HepG2 (cell line): ENCODE data around the gene PPIL6. TPM values are rescaled to one million over a fixed set of nuclear protein-coding genes. Genes with fewer than 3 reads are reported as not detected.

Experiments
- ATAC-seq: fragments of 200-7000 bp; cut with Tn5 transposase; 3 replicates; pipeline ENCODE4 v1.9.1; 2020; ENCODE audit warnings: mild to moderate bottlenecking, moderate library complexity
- BruUV-seq: library from RNA; stranded (reverse); fragments of 400-500 nt; replicated peaks from 2 replicates; lab custom pipeline; 2021; lab: Mats Ljungman, UMichigan
- CTCF ChIA-PET: fragments of 300-600 bp; formaldehyde crosslinking; extraction: SDS; loops from one replicate; lab custom pipeline; 2021; ENCODE audit warnings: low total read pairs, inconsistent platforms, low intra/inter-chr PET ratio; lab: Yijun Ruan, JAX
- POLR2A ChIA-PET: fragments of 350-600 bp; sonication (Branson Sonifier 250); formaldehyde crosslinking; loops from one replicate; lab custom pipeline; 2020; ENCODE audit warnings: antibody characterized with exemption, inconsistent platforms; lab: Yijun Ruan, JAX
- DNase-seq: peaks from one replicate; pipeline ENCODE4 v3.0.0-alpha.2; 2015; ENCODE audit warnings: low spot score
- FAIRE-seq: peaks from 3 replicates; lab custom pipeline; 2011; peaks lifted over from hg19 to GRCh38; lab: Jason Lieb, UNC
- H2AFZ ChIP-seq: one replicate; pipeline ENCODE4 v1.6.1; 2011; ENCODE audit warnings: low read length, inconsistent platforms
- H3K27ac ChIP-seq: fragments of 300-600 bp; 3 replicates; pipeline ENCODE4 v1.8.0; 2011; ENCODE audit warnings: mixed run types, mild to moderate bottlenecking, mixed read lengths, low read length, inconsistent platforms; ENCODE audit not compliant: insufficient read depth; ENCODE audit errors: extremely low read length
- H3K27me3 ChIP-seq, 2 experiments: fragments of 200-600 bp in 1 of 2; 2 replicates in 1 of 2; 3 replicates in 1 of 2; pipeline versions ENCODE4 v1.6.0 to v1.8.0; 2011; ENCODE audit warnings: low read length in 2 of 2, mild to moderate bottlenecking in 2 of 2, moderate library complexity in 2 of 2, inconsistent platforms in 1 of 2; ENCODE audit not compliant: insufficient read depth in 2 of 2, control insufficient read depth in 1 of 2
- H3K36me3 ChIP-seq, 2 experiments: fragments of 200-600 bp in 1 of 2; replicated peaks in 1 of 2; 2 replicates in 1 of 2; 3 replicates in 1 of 2; pipeline versions ENCODE4 v1.5.1 to v1.8.0; 2011; ENCODE audit warnings: low read length in 2 of 2, inconsistent platforms in 1 of 2; ENCODE audit not compliant: insufficient read depth in 2 of 2, control insufficient read depth in 1 of 2
- H3K4me1 ChIP-seq: 2 replicates; pipeline ENCODE4 v1.5.1; 2012; ENCODE audit warnings: low read length, inconsistent platforms; ENCODE audit not compliant: insufficient read depth
- H3K4me2 ChIP-seq: 2 replicates; pipeline ENCODE4 v1.6.0; 2011; ENCODE audit warnings: low read depth, low read length, inconsistent platforms
- H3K4me3 ChIP-seq, 3 experiments: fragments of 200-600 bp in 1 of 3; sonication (generic), shearing (Covaris generic) in 1 of 3; replicated peaks in 1 of 3; 2 replicates each; pipeline ENCODE4 v1.5.1; 2011 to 2016; ENCODE audit warnings: low read length in 3 of 3, inconsistent platforms in 2 of 3, low read depth in 2 of 3, mild to moderate bottlenecking in 2 of 3, control low read depth in 1 of 3, mixed read lengths in 1 of 3; ENCODE audit not compliant: insufficient read depth in 1 of 3
- H3K79me2 ChIP-seq: one replicate; pipeline ENCODE4 v1.6.1; 2011; ENCODE audit warnings: low read length, inconsistent platforms; ENCODE audit not compliant: insufficient read depth
- H3K9ac ChIP-seq: 2 replicates; pipeline ENCODE4 v1.6.0; 2011; ENCODE audit warnings: mild to moderate bottlenecking, low read depth, low read length, inconsistent platforms; ENCODE audit not compliant: insufficient read depth
- H3K9me3 ChIP-seq: 2 replicates; pipeline ENCODE4 v1.5.1; 2012; ENCODE audit warnings: mild to moderate bottlenecking, low read length
- H4K20me1 ChIP-seq: 2 replicates; pipeline ENCODE4 v1.6.0; 2011; ENCODE audit warnings: inconsistent platforms, mild to moderate bottlenecking, low read length, moderate library complexity; ENCODE audit not compliant: insufficient read depth
- CREM ChIP-seq, 2 experiments: sonication (generic) in 1 of 2; formaldehyde crosslinking in 1 of 2; IDR thresholded peaks; 2 replicates each; pipeline versions ENCODE4 v1.4.0 to v1.6.1; 2016 to 2020; ENCODE audit warnings: antibody characterized with exemption in 1 of 2, mild to moderate bottlenecking in 1 of 2, missing genetic modification reagents in 1 of 2
- FIP1L1 ChIP-seq: fragments of 200-400 bp; formaldehyde crosslinking; IDR thresholded peaks from 2 replicates; pipeline ENCODE4 v1.6.1; 2018; ENCODE audit warnings: low read depth, mild to moderate bottlenecking, low read length, moderate library complexity, borderline replicate concordance; ENCODE audit not compliant: insufficient read depth
- FOXP1 ChIP-seq, 2 experiments: fragments of 450-650 bp in 1 of 2; IDR thresholded peaks; 2 replicates each; pipeline ENCODE4 v1.6.1; 2017 to 2018; ENCODE audit warnings: antibody characterized with exemption in 1 of 2
- HNRNPL ChIP-seq: fragments of 200-400 bp; formaldehyde crosslinking; IDR thresholded peaks from 2 replicates; pipeline ENCODE4 v1.6.1; 2017; ENCODE audit warnings: mild to moderate bottlenecking, low read depth, low read length
- MTF1 ChIP-seq: sonication (generic); formaldehyde crosslinking; IDR thresholded peaks from 2 replicates; pipeline ENCODE4 v1.5.0; 2020; ENCODE audit warnings: missing genetic modification reagents
- NR2F1 ChIP-seq, 2 experiments: fragments of 450-650 bp in 1 of 2; formaldehyde crosslinking in 1 of 2; IDR thresholded peaks; 2 replicates each; pipeline versions ENCODE4 v1.5.0 to v1.6.1; 2016 to 2020; ENCODE audit warnings: mild to moderate bottlenecking in 1 of 2, missing compliant biosample characterization in 1 of 2, missing genetic modification reagents in 1 of 2, moderate library complexity in 1 of 2
- PHF20 ChIP-seq: sonication (generic); formaldehyde crosslinking; IDR thresholded peaks from 2 replicates; pipeline ENCODE4 v1.5.0; 2020; ENCODE audit warnings: mild to moderate bottlenecking, missing genetic modification reagents
- SETDB1 ChIP-seq: sonication (generic); formaldehyde crosslinking; IDR thresholded peaks from 2 replicates; pipeline ENCODE4 v1.5.1; 2020; ENCODE audit warnings: missing genetic modification reagents, mild to moderate bottlenecking, borderline replicate concordance
- SMARCC2 ChIP-seq: fragments of 450-650 bp; IDR thresholded peaks from 2 replicates; pipeline ENCODE4 v1.6.1; 2017; ENCODE audit warnings: antibody characterized with exemption, mild to moderate bottlenecking
- ZNF138 ChIP-seq: sonication (generic); formaldehyde crosslinking; IDR thresholded peaks from 2 replicates; pipeline ENCODE4 v1.5.0; 2020; ENCODE audit warnings: mild to moderate bottlenecking, low read depth, missing genetic modification reagents
- ZNF225 ChIP-seq: sonication (generic); formaldehyde crosslinking; IDR thresholded peaks from 2 replicates; pipeline ENCODE4 v1.4.0; 2020; ENCODE audit warnings: mild to moderate bottlenecking, missing genetic modification reagents
- ZNF331 ChIP-seq: sonication (generic); formaldehyde crosslinking; IDR thresholded peaks from 2 replicates; pipeline ENCODE4 v1.4.0; 2020; ENCODE audit warnings: missing genetic modification reagents
- ZNF382 ChIP-seq: sonication (generic); formaldehyde crosslinking; IDR thresholded peaks from 2 replicates; pipeline ENCODE4 v1.5.0; 2020; ENCODE audit warnings: missing genetic modification reagents, mild to moderate bottlenecking, borderline replicate concordance
- ZNF510 ChIP-seq: sonication (generic); formaldehyde crosslinking; IDR thresholded peaks from 2 replicates; pipeline ENCODE4 v1.4.0; 2020; ENCODE audit warnings: low read depth, mild to moderate bottlenecking, missing genetic modification reagents
- ZNF746 ChIP-seq: sonication (generic); formaldehyde crosslinking; IDR thresholded peaks from 2 replicates; pipeline ENCODE4 v1.8.0; 2022; ENCODE audit warnings: mild to moderate bottlenecking, missing genetic modification reagents
- ZNF768 ChIP-seq: sonication (generic); formaldehyde crosslinking; IDR thresholded peaks from 2 replicates; pipeline ENCODE4 v1.4.0; 2020; ENCODE audit warnings: missing genetic modification reagents
- WGBS: methylation state at CpG from one replicate; pipeline ENCODE4 v1.1.6; 2017; ENCODE audit warnings: low lambda C conversion rate; 5-methylcytosine and 5-hydroxymethylcytosine counted together
- in situ Hi-C: cut with HindIII; loops from 2 replicates; pipeline ENCODE4 v1.10.0; 2017; ENCODE audit warnings: low pct_unique_long_range_greater_than_20kb; ENCODE audit not compliant: extremely low pct_ligation_motif_present
- intact Hi-C: fragments of 100-400 bp; cut with micrococcal nuclease; formaldehyde crosslinking; loops from one replicate; pipeline ENCODE4 v1.10.0; 2022; ENCODE audit not compliant: unreplicated experiment
- polyA plus RNA-seq, 8 experiments: library from polyadenylated mRNA; depleted of rRNA in 3 of 8; stranded (reverse) in 7 of 8; unstranded in 1 of 8; fragments of >200 nt; fragmentation: Illumina TruSeq in 4 of 8; extraction: Trizol in 4 of 8; gene quantifications; 2 replicates each; pipeline versions ENCODE4 v1.2.1 to v1.2.3, GENCODE V29; 2011 to 2016; ENCODE audit warnings: low read depth in 4 of 8, missing spikeins in 1 of 8, mixed read lengths in 1 of 8; ENCODE audit not compliant: insufficient read depth in 1 of 8
- total RNA-seq, 5 experiments: library from RNA; depleted of rRNA; stranded (reverse); fragments of >200 nt; fragmentation: Illumina TruSeq; extraction: Trizol; gene quantifications; 2 replicates each; pipeline ENCODE4 v1.2.3, GENCODE V29; 2016; ENCODE audit warnings: low read depth in 1 of 5
- TF ChIP-seq, protein P1 (sequence below): sonication (generic); formaldehyde crosslinking; IDR thresholded peaks from 2 replicates; pipeline ENCODE4 v1.9.0; 2021; ENCODE audit warnings: missing genetic modification reagents, borderline replicate concordance

Gene PPIL6
- total and polyA plus RNA-seq, 2 of the 13 experiments (the other 11 are each of a cell fraction or from before 2014, with no cell fraction given), result 0.22 to 0.46 TPM

DNA sequence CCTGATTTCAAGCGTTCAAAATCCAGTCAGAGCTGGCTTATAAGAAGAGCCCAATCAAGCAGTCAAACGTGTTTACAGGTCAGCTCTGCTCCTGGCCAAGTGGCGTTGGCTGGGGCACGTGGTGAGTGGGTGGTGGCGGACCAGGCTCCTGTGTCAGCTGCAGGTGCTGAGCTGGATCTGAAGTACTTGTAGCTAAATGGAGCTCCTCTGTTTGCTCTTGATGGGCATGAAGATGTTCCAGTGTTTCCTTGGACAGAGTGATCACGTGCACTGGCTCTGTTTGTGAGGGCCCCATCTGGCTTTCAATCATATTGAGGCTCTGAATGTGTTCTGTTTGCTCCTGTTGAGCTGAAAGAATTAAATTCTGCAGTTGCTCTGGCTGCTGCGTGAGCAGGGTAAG lies 25.3 kb upstream of the PPIL6 start:
- no peaks in the 10 kb centered on the region for H3K27me3 ChIP-seq
- FAIRE-seq, result no peak

More for the DNA sequence above, 25.3 kb upstream of the PPIL6 start:
- no peaks in the 10 kb centered on the region for H3K4me1 ChIP-seq
- no peak overlapping the region for H3K4me2 ChIP-seq
- ChIA-PET POLR2A (no interaction called here), CTCF (no interaction called here)
- in situ Hi-C loops, result no loop called here
- WGBS, result no CpG with 5 or more reads among the region's 7 CpGs
- no TSS peak for BruUV-seq
- TF ChIP-seq ZNF225 (CRISPR knock-in tag), result no peak
- no peak for TF ChIP-seq ZNF382
- no peak for TF ChIP-seq ZNF510 (CRISPR knock-in tag)
- no peak for TF ChIP-seq NR2F1 (CRISPR knock-in tag; IDR thresholded peaks at IDR 0.05)
- no peak for TF ChIP-seq ZNF746 (CRISPR knock-in tag)
- no peak for TF ChIP-seq MTF1 (CRISPR knock-in tag)
- no peak for TF ChIP-seq SMARCC2
- no peak for TF ChIP-seq HNRNPL
- no peak for TF ChIP-seq FIP1L1
- TF ChIP-seq, protein P1, sequence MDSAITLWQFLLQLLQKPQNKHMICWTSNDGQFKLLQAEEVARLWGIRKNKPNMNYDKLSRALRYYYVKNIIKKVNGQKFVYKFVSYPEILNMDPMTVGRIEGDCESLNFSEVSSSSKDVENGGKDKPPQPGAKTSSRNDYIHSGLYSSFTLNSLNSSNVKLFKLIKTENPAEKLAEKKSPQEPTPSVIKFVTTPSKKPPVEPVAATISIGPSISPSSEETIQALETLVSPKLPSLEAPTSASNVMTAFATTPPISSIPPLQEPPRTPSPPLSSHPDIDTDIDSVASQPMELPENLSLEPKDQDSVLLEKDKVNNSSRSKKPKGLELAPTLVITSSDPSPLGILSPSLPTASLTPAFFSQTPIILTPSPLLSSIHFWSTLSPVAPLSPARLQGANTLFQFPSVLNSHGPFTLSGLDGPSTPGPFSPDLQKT, result no peak
- TF ChIP-seq FOXP1 (IDR thresholded peaks at IDR 0.05), result no peak
- TF ChIP-seq FOXP1 (CRISPR knock-in tag; IDR thresholded peaks at IDR 0.05), result no peak
- no peak for TF ChIP-seq ZNF331
- TF ChIP-seq ZNF768 (CRISPR knock-in tag), result no peak
- no peak for TF ChIP-seq SETDB1
- TF ChIP-seq ZNF138 (CRISPR knock-in tag), result no peak
- no peak for TF ChIP-seq PHF20 (CRISPR knock-in tag)
- no peak for TF ChIP-seq CREM (IDR thresholded peaks at IDR 0.05)
- TF ChIP-seq CREM (CRISPR knock-in tag; IDR thresholded peaks at IDR 0.05), result no peak
- H3K4me3 ChIP-seq, result no peak overlapping the region
- H2AFZ ChIP-seq, result no peak overlapping the region
- H3K79me2 ChIP-seq, result no peaks in the 10 kb centered on the region
- peaks cover 9 to 54% of the 10 kb centered on the region in 2 experiments; a peak in 4 of 5 replicates for H3K36me3 ChIP-seq
- ATAC-seq (no peak), DNase-seq (no peak)
- H3K27ac ChIP-seq, result no peak overlapping the region
- intact Hi-C loops, result no loop called here
- H3K9me3 ChIP-seq, result no peaks in the 10 kb centered on the region
- H4K20me1 ChIP-seq, result no peaks in the 10 kb centered on the region
- no peak overlapping the region for H3K9ac ChIP-seq
